HepG2 (cell line): Measurements from ENCODE around the gene ACTR1B. TPM values are rescaled to one million over a fixed set of nuclear protein-coding genes. Genes with fewer than 3 reads are reported as not detected.

ENCODE experiments used
- ARID4A ChIP-seq: sonication (generic); formaldehyde crosslinking; IDR thresholded peaks from 2 replicates; pipeline ENCODE4 v1.5.0; 2020; ENCODE audit warnings: mild to moderate bottlenecking, missing genetic modification reagents, borderline replicate concordance
- ELF1 ChIP-seq: sonication (generic); formaldehyde crosslinking; IDR thresholded peaks from 2 replicates; pipeline ENCODE4 v1.4.0; 2020; ENCODE audit warnings: missing genetic modification reagents
- ELF4 ChIP-seq: sonication (generic); formaldehyde crosslinking; IDR thresholded peaks from 2 replicates; pipeline ENCODE4 v1.5.0; 2020; ENCODE audit warnings: missing genetic modification reagents, mild to moderate bottlenecking, moderate library complexity, borderline replicate concordance
- GLI4 ChIP-seq: sonication (generic); formaldehyde crosslinking; IDR thresholded peaks from 2 replicates; pipeline ENCODE4 v1.5.1; 2020; ENCODE audit warnings: missing genetic modification reagents, mild to moderate bottlenecking, moderate library complexity, borderline replicate concordance
- KAT8 ChIP-seq: IDR thresholded peaks from 2 replicates; pipeline ENCODE4 v1.6.1; 2016; ENCODE audit warnings: missing genetic modification reagents, missing compliant biosample characterization
- MAZ ChIP-seq, 2 experiments: sonication (generic) in 1 of 2; formaldehyde crosslinking in 1 of 2; IDR thresholded peaks; 2 replicates each; pipeline versions ENCODE4 v1.5.0 to v1.6.1; 2012 to 2020; ENCODE audit warnings: low read depth in 2 of 2, mild to moderate bottlenecking in 2 of 2, borderline replicate concordance in 1 of 2, improper control_type of control experiment in 1 of 2, low read length in 1 of 2, missing genetic modification reagents in 1 of 2, moderate library complexity in 1 of 2
- MTF1 ChIP-seq: sonication (generic); formaldehyde crosslinking; IDR thresholded peaks from 2 replicates; pipeline ENCODE4 v1.5.0; 2020; ENCODE audit warnings: missing genetic modification reagents
- RAD51 ChIP-seq: fragments of 450-650 bp; IDR thresholded peaks from 2 replicates; pipeline ENCODE4 v1.6.1; 2016; ENCODE audit warnings: borderline replicate concordance
- RXRB ChIP-seq: IDR thresholded peaks from 2 replicates; pipeline ENCODE4 v1.6.1; 2016; ENCODE audit warnings: borderline replicate concordance, missing genetic modification reagents, missing compliant biosample characterization
- SCMH1 ChIP-seq: sonication (generic); formaldehyde crosslinking; IDR thresholded peaks from 2 replicates; pipeline ENCODE4 v1.9.0; 2021; ENCODE audit warnings: missing genetic modification reagents, mild to moderate bottlenecking, borderline replicate concordance
- TIGD3 ChIP-seq: sonication (generic); formaldehyde crosslinking; IDR thresholded peaks from 2 replicates; pipeline ENCODE4 v1.5.1; 2020; ENCODE audit warnings: mild to moderate bottlenecking, missing genetic modification reagents, borderline replicate concordance
- USF2 ChIP-seq, 2 experiments: sonication (generic) in 1 of 2; formaldehyde crosslinking in 1 of 2; IDR thresholded peaks; 2 replicates each; pipeline versions ENCODE4 v1.5.1 to v1.6.1; 2011 to 2020; ENCODE audit warnings: borderline replicate concordance in 1 of 2, low read depth in 1 of 2, low read length in 1 of 2, mild to moderate bottlenecking in 1 of 2, missing genetic modification reagents in 1 of 2, moderate library complexity in 1 of 2
- ZFP37 ChIP-seq: sonication (generic); formaldehyde crosslinking; IDR thresholded peaks from 2 replicates; pipeline ENCODE4 v1.4.0; 2020; ENCODE audit warnings: missing genetic modification reagents, borderline replicate concordance
- ZNF34 ChIP-seq: sonication (generic); formaldehyde crosslinking; IDR thresholded peaks from 2 replicates; pipeline ENCODE4 v1.4.0; 2020; ENCODE audit warnings: mild to moderate bottlenecking, missing genetic modification reagents, borderline replicate concordance
- ZNF430 ChIP-seq: sonication (generic); formaldehyde crosslinking; IDR thresholded peaks from 2 replicates; pipeline ENCODE4 v1.9.0; 2021; ENCODE audit warnings: mild to moderate bottlenecking, missing genetic modification reagents
- ZNF460 ChIP-seq: sonication (generic); formaldehyde crosslinking; IDR thresholded peaks from 2 replicates; pipeline ENCODE4 v1.5.1; 2020; ENCODE audit warnings: missing genetic modification reagents, mild to moderate bottlenecking, borderline replicate concordance
- ZNF639 ChIP-seq: conservative IDR thresholded peaks from 2 replicates; pipeline ENCODE4 v1.6.1; 2018; ENCODE audit warnings: missing genetic modification reagents
- ZNF784 ChIP-seq: sonication (generic); formaldehyde crosslinking; IDR thresholded peaks from 2 replicates; pipeline ENCODE4 v1.5.1; 2020; ENCODE audit warnings: missing genetic modification reagents, mild to moderate bottlenecking, borderline replicate concordance
- polyA plus RNA-seq, 8 experiments: library from polyadenylated mRNA; depleted of rRNA in 3 of 8; stranded (reverse) in 7 of 8; unstranded in 1 of 8; fragments of >200 nt; fragmentation: Illumina TruSeq in 4 of 8; extraction: Trizol in 4 of 8; gene quantifications; 2 replicates each; pipeline versions ENCODE4 v1.2.1 to v1.2.3, GENCODE V29; 2011 to 2016; ENCODE audit warnings: low read depth in 4 of 8, missing spikeins in 1 of 8, mixed read lengths in 1 of 8; ENCODE audit not compliant: insufficient read depth in 1 of 8
- total RNA-seq, 5 experiments: library from RNA; depleted of rRNA; stranded (reverse); fragments of >200 nt; fragmentation: Illumina TruSeq; extraction: Trizol; gene quantifications; 2 replicates each; pipeline ENCODE4 v1.2.3, GENCODE V29; 2016; ENCODE audit warnings: low read depth in 1 of 5

The ACTR1B gene
- total and polyA plus RNA-seq, 2 of the 13 experiments (the other 11 are each of a cell fraction or from before 2014, with no cell fraction given), result 61.7 to 76.7 TPM

GRCh38 chr2:97645112-97645694, 18.6 kb downstream of the ACTR1B start (continued):
- TF ChIP-seq USF2 (IDR thresholded peaks at IDR 0.05; ENCODE audit: low read depth, low read length) (no peak), USF2 (CRISPR knock-in tag; IDR thresholded peaks at IDR 0.05; ENCODE audit: borderline replicate concordance) (no peak), ELF4 (CRISPR knock-in tag) (no peak), GLI4 (CRISPR knock-in tag) (no peak), MAZ (IDR thresholded peaks at IDR 0.05; ENCODE audit: borderline replicate concordance, low read depth, low read length) (no peak), MAZ (CRISPR knock-in tag; IDR thresholded peaks at IDR 0.05; ENCODE audit: low read depth) (no peak), RAD51 (no peak), ZNF639 (no peak), RXRB (CRISPR knock-in tag) (no peak), ZNF34 (CRISPR knock-in tag) (0 out of 2 replicates have a peak, but pooled peaks have one; percentile 57), ZNF784 (no peak), ZNF460 (CRISPR knock-in tag) (no peak), MTF1 (CRISPR knock-in tag) (no peak), KAT8 (no peak), TIGD3 (CRISPR knock-in tag) (no peak), ARID4A (no peak), ELF1 (CRISPR knock-in tag) (no peak), ZNF430 (CRISPR knock-in tag) (no peak), SCMH1 (CRISPR knock-in tag) (no peak), ZFP37 (CRISPR knock-in tag) (no peak)
